ENCODE results near the gene CCDC141.

DNA sequence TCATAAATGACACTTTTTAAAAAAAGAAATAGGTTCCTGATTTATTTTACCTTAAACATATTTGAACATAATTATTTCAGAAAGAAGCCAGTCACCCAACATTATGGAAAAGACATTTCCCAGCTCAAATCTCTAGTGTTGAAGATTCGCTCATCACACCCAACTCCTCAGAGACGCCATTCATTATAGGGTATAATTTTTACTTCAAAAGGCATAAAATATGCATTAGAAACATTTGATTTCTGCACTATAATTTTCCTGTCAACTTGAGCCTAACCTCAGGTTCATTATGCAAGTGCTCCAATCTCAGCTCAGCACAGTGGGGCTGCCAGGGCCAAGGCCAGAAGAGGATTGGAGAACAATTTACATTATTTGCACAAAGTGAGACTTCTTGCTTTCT is 183.9 kb downstream of the CCDC141 start:
- TF ChIP-seq, protein P1, sequence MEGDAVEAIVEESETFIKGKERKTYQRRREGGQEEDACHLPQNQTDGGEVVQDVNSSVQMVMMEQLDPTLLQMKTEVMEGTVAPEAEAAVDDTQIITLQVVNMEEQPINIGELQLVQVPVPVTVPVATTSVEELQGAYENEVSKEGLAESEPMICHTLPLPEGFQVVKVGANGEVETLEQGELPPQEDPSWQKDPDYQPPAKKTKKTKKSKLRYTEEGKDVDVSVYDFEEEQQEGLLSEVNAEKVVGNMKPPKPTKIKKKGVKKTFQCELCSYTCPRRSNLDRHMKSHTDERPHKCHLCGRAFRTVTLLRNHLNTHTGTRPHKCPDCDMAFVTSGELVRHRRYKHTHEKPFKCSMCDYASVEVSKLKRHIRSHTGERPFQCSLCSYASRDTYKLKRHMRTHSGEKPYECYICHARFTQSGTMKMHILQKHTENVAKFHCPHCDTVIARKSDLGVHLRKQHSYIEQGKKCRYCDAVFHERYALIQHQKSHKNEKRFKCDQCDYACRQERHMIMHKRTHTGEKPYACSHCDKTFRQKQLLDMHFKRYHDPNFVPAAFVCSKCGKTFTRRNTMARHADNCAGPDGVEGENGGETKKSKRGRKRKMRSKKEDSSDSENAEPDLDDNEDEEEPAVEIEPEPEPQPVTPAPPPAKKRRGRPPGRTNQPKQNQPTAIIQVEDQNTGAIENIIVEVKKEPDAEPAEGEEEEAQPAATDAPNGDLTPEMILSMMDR (IDR thresholded peaks at IDR 0.05) = no peak
- TF ChIP-seq ZFX (IDR thresholded peaks at IDR 0.05; ENCODE audit: borderline replicate concordance) = no peak
